22Rv1 (cell line): ENCODE measurements around the gene BEND7.

Experiments used
- ZFX ChIP-seq: fragments of 450-650 bp; IDR thresholded peaks from 2 replicates; pipeline ENCODE4 v1.6.1; 2017; ENCODE audit warnings: antibody characterized with exemption, borderline replicate concordance
- TF ChIP-seq, protein P1 (sequence below): fragments of 450-650 bp; IDR thresholded peaks from 2 replicates; pipeline ENCODE4 v1.5.1; 2017; ENCODE audit warnings: mild to moderate bottlenecking

DNA sequence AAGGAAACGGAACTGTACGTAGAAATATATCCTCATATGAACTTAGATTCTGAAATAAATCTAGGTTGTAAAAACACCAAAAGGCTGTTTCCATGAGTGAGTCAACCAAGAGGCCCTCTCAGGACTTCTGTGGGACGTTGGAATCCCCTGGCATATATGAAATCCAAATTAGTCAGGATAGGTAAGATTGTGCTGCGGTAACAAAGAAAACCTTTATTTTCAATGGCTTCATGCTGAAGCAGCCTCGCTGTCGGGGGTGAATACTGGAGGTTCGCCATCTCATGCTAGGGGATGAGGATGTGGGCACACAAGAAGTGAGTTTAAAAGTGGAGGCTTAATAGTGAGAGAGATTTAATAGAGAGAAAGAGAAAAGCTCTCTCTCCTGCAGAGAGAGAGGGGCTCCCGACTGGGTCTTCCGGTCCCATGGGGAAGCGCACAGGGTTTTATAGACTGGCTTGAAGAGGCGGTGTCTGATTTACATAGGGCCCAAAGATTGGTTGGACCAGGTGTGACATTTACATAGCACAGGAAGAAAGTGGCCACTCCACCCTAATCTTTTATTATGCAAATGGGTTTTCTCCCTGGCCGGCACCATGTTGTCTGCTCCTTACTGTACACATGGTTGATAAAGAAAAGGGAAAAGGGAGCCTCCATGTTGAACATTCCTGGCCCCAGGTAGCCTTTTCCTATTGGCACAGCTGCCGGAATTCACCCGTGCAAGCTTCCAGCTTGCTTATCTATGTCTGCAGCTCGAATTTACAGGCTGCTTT, 128.4 kb downstream of the BEND7 start:
- TF ChIP-seq, protein P1, sequence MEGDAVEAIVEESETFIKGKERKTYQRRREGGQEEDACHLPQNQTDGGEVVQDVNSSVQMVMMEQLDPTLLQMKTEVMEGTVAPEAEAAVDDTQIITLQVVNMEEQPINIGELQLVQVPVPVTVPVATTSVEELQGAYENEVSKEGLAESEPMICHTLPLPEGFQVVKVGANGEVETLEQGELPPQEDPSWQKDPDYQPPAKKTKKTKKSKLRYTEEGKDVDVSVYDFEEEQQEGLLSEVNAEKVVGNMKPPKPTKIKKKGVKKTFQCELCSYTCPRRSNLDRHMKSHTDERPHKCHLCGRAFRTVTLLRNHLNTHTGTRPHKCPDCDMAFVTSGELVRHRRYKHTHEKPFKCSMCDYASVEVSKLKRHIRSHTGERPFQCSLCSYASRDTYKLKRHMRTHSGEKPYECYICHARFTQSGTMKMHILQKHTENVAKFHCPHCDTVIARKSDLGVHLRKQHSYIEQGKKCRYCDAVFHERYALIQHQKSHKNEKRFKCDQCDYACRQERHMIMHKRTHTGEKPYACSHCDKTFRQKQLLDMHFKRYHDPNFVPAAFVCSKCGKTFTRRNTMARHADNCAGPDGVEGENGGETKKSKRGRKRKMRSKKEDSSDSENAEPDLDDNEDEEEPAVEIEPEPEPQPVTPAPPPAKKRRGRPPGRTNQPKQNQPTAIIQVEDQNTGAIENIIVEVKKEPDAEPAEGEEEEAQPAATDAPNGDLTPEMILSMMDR, result no peak
- TF ChIP-seq ZFX, result no peak
